Amniotic stem cell (primary cell): ENCODE results near the gene FBXO34.

ENCODE experiments used
- DNase-seq: peaks from one replicate; lab custom pipeline; 2025; lab: John Stamatoyannopoulos, UW

FBXO34 gene

DNA sequence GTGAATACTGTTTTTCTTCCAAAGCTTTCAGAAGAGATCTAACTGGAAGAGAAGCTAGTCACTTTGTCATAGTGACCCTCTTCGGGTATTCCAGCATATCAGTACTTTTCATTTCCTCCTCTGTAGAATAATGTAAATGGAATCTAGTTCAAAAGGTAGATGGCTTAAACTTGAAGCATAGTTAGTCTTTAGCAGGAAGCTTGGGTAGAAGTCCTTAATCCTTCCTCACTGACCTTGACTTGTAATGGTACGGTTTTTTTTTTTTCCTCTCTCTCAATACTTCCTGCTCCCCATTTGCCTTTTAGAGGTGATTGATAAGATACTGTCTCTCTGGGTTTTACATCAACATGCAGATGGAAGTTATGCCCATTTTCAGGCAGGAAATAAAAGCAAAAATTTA lies 1.7 kb downstream of the FBXO34 start:
- DNase-seq: no peak

DNA sequence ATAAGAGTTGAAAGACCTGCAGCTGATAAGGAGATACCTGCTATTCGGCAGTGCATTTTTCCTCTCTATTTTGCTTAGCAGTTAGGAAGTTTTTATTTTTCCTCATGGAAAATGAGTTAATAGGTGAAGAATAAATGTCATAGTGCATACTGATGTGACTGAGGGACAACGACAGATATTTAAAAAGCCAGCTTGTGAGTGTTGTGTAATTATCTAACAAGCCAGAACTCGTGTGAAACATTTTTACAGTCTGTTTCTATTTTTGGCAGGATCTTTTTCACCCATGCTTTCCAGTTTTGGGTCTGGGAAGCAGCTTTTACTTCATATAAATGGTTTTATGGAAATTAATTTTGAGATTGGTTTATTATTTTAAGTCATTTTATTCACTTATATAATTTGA lies 2.9 kb downstream of the FBXO34 start:
- DNase-seq: no peak

DNA sequence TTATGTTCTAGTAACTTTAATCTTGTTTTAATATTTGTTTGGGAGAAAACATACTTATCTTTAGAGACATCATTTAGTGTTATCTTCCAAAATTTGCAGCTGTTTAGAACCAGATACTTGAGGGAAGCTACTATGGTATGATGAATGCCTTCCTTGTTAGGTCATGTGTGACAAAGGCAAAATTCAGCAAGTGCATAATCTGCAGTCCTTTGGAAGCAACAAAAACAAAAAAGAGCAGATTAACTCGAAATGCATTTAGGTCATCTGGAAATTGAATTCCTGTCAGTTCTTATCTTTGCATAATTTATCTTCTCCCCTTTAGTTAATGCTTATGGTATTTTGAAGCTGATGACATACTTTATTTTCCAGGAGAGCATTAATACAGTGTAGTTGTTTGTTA lies 3.5 kb downstream of the FBXO34 start:
- DNase-seq: peak; percentile 13

DNA sequence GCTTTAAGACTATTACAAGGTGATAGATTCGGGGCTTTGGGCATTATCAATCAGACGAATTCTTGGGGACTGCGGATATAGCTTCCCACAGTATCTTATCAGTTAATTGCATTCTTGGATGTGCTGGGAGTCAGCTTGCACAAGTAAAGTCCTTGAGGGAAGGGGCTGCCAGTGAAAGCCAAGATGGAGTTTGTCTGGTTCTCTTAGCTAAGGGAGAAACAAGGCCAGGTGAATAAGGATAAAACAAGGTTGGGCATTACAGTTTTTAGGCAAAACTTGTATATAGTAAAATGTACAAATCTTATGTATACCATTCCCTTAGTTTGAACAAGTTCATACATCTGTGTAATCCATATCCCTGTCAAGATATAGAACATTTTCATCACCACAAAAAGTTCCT lies 5.5 kb downstream of the FBXO34 start:
- DNase-seq: no peak

DNA sequence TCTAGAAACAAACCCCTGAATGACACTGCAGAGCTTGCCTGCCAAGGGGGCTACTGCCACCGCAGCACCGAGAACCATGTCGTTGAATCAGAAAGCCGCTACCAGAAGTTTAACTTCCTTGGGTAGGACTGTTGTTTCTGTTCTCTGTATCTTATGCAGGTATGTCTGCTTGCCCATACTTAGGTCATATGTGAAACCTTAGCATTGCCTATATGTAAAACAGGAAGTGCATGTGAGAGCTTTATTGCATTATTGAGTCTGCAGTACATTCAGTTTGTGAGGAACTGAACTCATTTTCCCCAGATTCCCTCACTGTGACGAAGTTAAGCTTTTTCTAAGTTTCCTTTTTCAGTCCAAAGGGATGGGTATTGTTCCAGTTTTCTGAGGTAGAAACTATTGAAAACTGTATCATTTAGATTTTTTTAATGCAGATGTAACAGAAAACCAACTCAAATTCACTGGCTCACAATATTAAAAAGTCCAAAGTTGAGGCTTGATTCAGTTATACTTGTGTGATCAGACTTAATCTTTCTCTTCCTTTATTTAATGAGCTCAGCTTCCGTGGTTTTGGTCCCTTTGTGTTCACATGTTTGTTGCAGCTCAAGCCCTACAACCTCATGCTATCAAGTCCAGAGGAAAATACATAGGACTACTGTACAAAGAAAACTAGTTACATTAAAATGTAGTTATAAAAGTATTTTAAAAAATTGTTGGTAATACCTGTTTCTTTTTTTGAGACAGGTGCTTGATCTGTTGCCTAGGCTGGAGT lies 6.9 kb downstream of the FBXO34 start:
- DNase-seq: no peak

DNA sequence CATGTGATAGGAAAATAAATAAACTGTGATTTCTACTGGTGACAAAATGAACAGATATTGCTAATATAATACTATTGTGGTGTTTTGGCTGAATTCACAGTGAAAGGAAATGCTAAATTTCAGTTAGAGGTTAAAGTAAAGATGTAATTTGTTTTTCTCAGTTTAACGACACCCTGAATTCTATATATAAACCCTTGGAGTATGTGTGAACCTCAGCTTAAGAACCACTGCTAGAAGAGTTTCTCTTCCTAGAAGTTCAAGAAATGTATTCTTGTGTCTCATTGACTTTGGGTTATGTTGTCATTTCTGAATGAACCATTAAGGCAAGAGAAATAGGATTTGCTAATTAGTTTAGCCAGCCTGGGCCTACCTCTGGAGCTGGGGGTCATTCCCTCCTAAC lies 8.2 kb downstream of the FBXO34 start:
- no peak for DNase-seq

DNA sequence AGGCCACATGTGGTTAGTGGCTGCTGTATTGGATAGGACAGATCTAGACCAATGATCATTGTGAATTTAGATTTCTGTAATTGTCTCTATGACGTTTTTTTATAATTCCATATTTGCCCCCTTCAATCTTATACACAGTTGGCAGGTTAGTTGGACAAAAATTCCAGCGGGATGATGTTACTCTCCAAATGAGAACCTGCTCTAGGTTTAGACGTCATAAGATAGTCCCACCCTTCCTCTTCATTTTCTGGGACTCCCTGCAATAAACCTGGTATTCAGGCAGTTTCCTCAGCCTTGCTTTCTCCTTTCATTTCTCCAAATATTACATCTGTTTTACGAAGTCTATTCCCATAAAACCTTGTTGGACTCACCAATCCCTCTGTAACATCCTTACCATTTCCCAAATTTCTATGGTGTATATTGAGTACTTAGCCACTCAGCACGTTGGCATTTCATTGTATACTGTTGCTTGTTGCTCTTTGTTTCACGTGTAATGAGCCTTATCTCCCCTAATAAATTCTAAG lies 10.2 kb downstream of the FBXO34 start:
- no peak for DNase-seq

DNA sequence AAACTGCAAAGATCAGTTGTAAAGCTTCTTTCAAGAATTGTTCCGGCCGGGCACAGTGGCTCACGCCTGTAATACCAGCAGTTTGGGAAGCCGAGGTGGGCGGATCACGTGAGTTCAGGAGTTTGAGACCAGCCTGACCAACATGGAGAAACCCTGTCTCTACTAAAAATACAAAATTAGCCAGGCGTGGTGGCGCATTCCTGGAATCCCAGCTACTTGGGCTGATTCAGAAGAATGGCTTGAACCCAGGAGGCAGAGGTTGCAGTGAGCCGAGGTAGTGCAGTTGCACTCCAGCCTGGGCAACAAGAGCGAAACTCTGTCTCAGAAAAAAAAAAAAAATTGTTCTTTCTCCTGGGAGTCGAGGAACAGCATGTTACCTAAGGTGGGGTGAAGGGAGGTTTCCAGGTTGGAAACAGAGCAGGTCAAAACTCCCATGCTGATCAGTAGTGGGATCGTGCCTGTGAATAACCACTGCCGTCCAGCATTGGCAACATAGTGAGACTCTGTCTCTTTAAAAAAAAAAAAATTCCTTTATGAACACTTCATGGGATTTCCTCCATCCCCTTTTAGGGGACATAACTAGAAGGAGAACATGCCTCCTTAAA lies 13.9 kb downstream of the FBXO34 start:
- DNase-seq: no peak

DNA sequence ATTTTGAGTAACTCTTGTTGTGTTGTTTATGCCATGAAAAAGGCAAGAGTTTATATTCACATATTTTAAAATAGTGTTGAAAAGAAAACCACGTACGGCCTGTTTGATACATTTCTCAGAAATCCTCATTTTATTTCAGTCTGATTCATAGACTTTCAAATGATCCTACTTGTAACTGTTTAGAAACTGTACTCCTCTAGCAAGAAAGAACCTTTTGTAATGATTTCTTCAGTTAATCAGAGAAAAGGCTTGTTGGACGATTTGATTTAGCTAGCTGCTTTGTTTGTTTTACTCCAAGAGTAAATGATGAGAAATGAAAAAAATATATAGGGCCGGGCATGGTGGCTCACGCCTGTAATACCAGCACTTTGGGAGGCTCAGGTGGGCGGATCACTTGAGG lies 17.2 kb downstream of the FBXO34 start:
- DNase-seq: no peak

DNA sequence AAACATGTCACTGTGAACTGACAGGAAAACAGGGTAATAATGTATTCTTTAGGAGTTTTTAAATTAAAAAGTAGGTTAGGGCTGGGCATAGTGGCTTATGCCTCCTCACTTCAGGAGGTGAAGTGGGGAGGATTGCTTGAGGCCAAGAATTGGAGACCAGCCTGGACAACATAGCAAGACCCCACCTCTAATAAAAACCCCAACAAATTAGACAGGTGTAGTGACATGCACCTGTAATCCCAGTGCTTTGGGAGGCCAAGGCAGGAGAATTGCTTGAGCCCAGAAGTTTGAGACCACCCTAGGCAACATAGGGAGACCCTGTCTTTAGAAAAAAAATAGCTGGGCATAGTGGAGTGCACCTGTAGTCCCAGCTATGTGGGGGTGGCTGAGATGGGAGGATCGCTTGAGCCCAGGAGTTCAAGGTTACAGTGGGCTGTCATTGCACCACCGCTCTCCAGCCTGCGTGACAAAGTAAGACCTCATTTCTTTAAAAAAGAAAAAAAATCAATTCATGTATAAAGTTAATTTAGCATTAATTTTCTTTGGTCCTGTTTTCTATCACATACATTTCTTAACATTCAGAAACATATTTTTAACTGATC lies 20.4 kb downstream of the FBXO34 start:
- no peak for DNase-seq

DNA sequence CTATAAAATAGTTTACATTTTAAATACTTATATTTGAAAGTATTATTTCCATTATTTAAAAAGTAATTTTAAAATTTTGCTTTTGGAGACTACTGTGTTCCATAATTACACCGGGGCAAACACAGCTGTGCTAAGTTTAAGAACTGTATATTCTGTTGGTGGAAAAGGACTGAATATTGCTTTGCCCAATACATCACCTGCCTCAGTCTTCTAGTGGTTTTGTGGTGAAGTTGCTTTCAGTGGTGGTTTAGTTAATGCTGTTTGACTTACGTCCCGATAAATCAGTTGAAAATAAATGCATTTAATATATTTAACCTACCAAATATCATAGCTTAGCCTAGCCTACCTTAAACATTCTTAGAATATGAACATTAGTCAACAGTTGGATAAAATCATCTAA lies 23.4 kb downstream of the FBXO34 start:
- DNase-seq: no peak

DNA sequence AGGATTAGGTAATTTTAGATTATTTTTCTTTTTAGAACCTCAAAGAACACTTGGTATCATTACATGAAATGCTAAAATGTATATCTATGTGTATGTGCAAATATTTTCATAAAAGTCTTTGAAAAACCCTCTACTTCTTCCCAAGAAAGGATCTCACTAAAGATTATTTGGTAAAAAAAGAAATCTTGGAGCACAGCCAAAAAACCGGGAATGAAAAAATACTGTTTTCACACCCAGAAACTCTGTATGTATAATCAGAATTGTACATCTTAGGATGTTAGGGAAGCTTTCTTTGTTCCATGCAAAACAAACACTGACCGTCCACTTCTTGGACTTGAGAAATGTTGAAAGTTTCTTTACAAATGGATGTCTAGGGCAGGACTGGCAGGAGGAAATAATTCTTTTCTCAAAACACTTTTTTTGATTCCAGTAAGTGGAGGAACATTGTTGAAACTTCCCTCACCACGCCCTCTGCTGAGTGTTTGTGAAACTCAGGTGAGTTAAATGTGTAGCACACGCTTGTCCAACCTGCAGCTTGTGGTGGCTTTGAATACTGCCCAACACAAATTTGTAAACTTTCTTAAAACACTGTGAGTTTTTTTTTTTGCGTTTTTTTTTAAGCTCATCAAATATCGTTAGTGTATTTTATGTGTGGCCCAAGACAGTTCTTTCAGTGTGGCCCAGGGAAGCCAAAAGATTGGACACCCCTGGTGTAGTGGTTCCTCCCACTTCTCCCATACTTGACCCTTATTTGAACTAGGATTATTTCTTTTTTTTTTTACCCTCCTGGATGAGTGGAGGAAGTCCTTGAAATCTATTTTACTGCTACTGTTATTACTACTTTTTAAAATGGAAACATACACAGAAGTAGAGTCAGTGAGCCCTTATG lies 26.6 kb downstream of the FBXO34 start:
- no peak for DNase-seq

DNA sequence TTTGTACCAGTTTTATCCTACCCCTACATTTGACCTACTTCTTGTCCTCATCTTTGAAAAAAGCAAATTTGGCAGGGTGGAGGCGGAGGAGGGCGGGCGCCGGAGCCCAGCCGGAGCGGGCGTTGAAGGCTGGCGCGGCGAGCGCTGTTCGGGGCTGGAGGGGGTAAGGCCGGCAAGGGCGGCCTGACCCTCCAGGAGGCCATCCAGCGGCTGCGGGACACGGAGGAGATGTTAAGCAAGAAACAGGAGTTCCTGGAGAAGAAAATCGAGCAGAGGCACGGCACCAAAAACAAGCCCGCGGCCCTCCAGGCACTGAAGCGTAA lies 27.2 kb downstream of the FBXO34 start:
- DNase-seq: no peak

DNA sequence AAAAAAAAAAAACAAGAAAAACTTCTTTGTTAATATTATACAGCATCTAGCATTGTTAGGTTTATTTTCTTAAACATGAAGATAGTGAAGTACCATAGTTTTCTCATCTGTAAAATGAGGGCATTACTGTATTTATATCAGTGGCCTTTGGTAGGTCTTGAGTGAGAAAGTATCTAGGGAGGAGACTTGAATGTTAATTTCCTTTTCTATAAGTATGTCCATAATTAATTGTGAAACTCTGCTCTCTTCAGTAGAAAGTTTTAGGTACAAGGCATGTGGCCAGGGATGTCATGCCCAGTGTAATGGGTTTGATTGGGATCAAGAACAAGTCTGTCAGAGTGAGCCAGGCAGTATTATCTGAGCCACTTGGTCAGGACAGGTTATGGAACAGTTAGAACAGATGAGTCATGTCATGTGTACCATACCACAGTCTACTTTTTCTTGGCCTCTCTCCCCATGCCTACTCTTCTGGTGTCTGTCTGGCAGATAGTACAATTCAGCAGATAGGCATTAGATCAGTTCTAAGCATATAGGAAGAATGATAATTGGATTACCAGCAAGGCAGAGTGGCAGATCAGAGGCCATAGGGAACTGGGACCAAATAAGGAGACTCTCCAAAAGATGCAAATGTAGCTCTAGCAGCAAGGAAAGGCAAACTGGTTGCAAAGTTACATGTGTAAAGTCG lies 30.4 kb downstream of the FBXO34 start:
- peak; percentile 12 for DNase-seq

DNA sequence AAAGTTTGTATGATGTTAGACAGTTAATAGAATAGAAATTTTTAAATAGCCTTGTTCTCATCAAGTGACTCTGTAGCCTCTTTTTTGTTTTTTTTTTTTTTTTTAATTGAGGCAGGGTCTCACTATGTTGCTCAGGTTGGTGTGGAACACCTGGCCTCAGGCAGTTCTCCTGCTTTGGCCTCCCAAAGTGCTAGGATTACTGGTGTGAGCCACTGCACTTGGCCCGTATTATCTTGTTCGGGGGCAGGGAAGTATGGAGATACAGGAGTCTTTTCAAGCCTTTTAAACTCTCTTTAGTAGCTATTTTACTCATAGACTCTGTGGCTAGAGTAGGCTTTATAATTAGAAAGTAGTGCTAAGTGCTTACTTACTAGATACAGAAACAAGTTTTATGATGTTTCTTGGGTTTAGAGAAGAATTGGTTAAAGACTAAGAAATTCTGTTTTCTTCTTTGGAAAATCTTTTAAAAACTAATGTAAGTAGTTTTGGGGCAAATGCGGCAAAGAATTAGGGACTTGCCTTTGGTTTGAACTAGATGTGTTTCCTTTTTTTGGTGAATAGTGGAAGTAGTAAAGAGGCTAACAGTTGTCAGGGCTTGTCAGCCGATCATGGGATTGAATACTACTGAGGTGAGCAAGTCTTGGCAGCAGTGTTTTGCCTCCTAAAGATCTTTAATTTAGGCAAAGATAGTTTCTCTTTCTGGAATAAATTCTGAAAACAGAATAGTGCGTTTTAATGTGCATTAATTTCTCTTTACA lies 31.3 kb downstream of the FBXO34 start:
- no peak for DNase-seq

DNA sequence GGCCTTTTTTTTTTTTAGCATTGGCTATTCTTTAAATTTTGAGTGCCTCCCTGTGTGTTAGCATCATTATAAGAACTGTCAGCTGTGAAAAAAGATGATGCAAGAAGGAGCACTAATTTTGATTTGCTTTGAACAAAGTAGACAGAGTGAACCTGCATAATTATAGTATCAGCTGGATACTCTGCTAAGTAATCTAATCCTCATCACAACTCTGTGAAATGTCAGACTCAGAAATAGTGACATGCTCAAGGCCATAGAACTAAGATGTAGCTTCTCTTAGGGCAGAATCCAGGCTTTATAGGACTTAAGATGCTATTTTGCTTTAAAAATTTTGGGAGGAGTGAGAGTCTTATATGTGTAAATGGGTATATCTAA lies 31.9 kb downstream of the FBXO34 start:
- no peak for DNase-seq

DNA sequence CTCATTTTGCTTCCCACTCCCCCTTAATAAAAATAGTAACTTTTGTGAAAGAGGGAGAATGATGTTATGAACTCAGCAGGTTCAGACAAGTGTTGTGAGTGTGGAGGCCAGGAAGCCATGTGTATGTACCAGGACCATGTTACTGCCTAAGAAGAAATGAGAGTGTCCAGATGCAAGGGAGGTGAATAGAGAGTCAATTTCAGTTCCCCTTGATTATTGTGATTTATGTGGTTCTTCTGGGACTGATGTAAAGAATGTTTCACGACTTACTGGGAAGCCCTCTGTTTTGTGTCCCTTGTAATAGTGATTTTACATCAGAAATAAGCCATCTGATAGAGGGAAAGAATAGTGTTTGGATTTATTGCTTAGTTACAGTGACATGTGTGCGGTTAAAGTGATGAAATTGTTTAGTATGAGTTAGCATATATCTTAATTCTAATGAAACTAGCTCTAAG lies 32.5 kb downstream of the FBXO34 start:
- DNase-seq: no peak

DNA sequence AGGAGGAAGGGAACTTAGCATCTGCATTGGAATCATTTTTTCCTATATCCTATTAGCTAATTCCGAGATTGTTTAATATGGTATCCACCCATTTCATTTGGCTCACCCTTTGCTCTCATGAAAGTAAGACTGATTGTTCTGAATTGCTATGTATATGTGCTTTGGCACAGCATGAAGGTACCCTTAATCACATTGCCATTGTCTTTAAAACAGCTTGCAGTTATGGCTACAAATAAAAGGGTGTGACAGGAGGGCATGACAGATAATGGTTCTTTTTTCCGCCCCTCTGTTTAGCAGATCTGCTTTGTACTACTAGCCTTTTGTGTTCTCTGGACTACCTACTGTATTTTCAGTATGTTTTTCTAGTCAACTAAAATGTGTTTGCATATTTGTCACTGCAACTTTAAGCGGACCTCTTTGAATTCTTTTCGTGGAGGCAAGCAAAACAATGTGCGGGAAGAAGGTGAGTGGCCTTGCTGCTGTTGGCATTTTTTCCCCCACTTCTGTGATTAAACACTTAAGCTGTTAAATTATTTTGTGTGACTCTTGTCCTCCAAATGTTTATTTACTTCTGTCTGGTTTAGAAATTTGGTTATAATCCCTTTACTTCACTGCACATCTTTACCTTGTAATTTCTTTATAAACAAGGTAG lies 35.8 kb downstream of the FBXO34 start:
- DNase-seq: no peak

DNA sequence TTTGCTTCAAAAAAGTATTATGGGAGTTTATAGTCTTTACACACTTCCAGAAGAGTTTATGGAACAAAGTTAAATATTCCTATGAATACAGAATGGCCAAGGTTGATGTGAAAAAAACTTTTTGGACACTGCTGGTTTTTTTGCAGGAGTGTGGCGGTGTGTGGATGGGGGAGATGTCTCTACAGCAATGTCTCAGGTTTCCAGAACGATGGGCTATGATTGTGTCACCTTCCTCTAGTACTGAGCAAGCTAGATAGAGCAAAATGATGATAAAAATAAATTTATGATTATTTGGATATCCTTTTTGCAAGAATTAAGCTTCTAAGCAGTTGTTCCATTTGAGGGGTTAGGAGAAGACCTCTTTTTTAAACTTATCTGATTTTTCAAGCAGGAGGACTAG lies 37.9 kb downstream of the FBXO34 start:
- DNase-seq: no peak

DNA sequence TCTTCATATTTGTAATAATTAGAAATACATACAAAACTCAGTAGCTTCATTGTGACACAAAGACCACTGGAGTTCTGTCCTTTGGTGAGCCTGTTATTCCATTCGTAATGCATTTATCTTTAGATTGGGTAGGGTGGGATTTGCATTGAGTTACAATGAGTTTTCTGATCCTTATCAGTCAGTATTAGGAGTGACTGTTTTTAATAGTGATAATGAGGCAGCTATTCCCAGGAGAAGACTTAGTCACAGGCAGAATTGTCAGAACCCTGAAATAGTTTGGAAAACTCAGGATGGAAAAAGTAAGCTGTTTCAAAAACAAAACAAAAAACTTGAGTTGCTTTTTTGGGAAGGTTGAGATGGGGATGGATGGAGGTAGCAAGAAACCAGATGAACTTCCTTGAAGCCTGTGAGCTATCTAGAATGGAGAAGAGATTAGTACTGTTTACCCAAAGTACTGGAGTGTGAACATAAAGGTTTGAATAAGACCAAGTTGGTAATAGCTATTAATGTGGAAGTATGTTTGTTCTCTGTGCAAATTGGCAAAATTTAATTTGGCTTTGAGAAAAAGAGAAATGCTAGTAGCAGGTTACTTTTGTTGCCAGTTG lies 38.6 kb downstream of the FBXO34 start:
- no peak for DNase-seq
